Naive thymus-derived CD8-positive, alpha-beta T cell (primary cell): ENCODE data around the gene TEF. TPM values are rescaled to one million over a fixed set of nuclear protein-coding genes. Genes with fewer than 3 reads are reported as not detected.

Experiments
- ATAC-seq, 2 donors: fragments of 150-1000 bp; cut with Tn5 transposase in 1 of 2; sonication (Bioruptor Pico), chemical (Tn5 transposase) in 1 of 2; 1 replicate in 1 of 2; 2 replicates in 1 of 2; pipeline ENCODE4 v1.10.0; 2021; ENCODE audit warnings: mild to moderate bottlenecking in 2 of 2, moderate library complexity in 2 of 2
- POLR2A ChIA-PET: fragments of 350-600 bp; sonication (Branson Sonifier 250); formaldehyde crosslinking; loops from one replicate; lab custom pipeline; 2021; ENCODE audit warnings: antibody characterized with exemption; lab: Charles Lee
- DNase-seq, 10 donors: peaks; one replicate each; pipeline versions ENCODE4 v3.0.0 to v3.0.0-alpha.2; 2020 to 2022
- H3K27ac Mint-ChIP-seq, 10 donors: one replicate each; pipeline ENCODE4 v1.8.0; 2020 to 2022; ENCODE audit warnings: mild to moderate bottlenecking in 10 of 10, mixed read lengths in 10 of 10, moderate library complexity in 4 of 10, inconsistent platforms in 1 of 10
- H3K27me3 Mint-ChIP-seq, 5 donors: one replicate each; pipeline ENCODE4 v1.8.0; 2021 to 2022; ENCODE audit warnings: mixed read lengths in 5 of 5
- H3K36me3 Mint-ChIP-seq, 3 donors: one replicate each; pipeline ENCODE4 v1.8.0; 2020 to 2022; ENCODE audit warnings: mixed read lengths in 3 of 3, mild to moderate bottlenecking in 2 of 3, inconsistent platforms in 1 of 3
- H3K4me1 Mint-ChIP-seq, 4 donors: one replicate each; pipeline ENCODE4 v1.8.0; 2021 to 2022; ENCODE audit warnings: mixed read lengths in 4 of 4
- H3K4me3 Mint-ChIP-seq, 10 donors: one replicate each; pipeline ENCODE4 v1.8.0; 2020 to 2022; ENCODE audit warnings: mild to moderate bottlenecking in 10 of 10, mixed read lengths in 10 of 10, moderate library complexity in 6 of 10, inconsistent platforms in 1 of 10
- H3K9me3 Mint-ChIP-seq, 9 donors: one replicate each; pipeline ENCODE4 v1.8.0; 2020 to 2022; ENCODE audit warnings: mixed read lengths in 9 of 9, mild to moderate bottlenecking in 3 of 9, inconsistent platforms in 1 of 9, moderate library complexity in 1 of 9
- polyA plus RNA-seq, 3 donors: library from polyadenylated mRNA; unstranded; fragments of 300-500 nt; fragmentation: Illumina TruSeq; gene quantifications; one replicate each; pipeline ENCODE4 v1.2.3, GENCODE V29; 2021
- total RNA-seq, 8 experiments: library from RNA in 2 of 8; stranded (reverse) in 2 of 8; gene quantifications; one replicate each; pipeline ENCODE4 v1.2.3 and lab custom pipeline; 2021 to 2026

The TEF gene
- total and polyA plus RNA-seq, 5 experiments from 2014 or later, result 2.0 to 5.9 (median 5.2) TPM

DNA sequence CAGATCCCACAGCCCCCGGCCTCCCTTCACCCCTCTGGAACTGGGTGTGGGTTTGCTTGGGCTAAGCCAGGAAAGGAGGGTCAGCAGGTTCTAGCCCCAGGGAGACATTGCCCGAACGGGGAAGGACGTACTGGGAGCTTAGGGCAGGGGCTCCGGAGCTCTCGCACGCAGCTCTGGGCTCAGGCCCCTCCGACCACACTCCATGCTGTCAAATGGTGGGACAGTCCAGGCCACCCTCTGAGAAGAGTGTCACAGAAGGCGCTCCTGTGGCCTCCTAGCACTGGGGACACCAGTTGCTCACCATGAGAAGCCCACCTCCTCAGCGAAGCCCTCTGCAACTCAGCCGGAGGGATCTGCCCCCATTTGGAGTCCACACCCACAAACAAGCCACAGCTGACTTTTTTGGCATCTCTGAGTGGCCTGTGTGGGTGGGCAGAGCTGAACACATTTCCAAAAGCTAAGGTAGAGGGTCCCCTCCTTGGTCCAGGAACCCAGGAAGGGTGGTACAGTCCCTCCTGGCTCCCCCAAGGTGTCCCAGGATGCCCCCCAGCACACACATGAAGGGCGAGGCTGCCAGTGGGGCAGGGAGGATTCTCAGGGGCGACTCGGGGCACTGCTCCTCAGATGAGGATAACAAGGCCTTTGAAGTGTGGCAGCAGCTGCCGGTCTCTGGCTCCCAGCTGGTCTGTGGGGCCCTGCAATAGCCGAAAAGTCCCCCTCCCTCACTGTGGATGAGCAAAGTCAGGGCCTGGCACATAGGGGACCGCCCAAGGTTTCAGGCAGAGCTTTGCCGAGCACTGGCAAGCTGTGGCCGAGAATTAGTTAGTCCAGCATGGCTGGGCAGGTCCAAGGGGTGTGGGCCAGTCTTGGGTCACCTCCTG lies 13.0 kb upstream of the TEF start:
- DNase-seq (no peak), ATAC-seq (no peak)
- peaks cover 0 to 16% (median 3%) of the 10 kb centered on the region in 5 donors for H3K27me3 Mint-ChIP-seq
- H3K4me3 Mint-ChIP-seq, result no peak overlapping the region
- H3K36me3 Mint-ChIP-seq, result no peaks in the 10 kb centered on the region
- peaks cover 0 to 11% (median 0%) of the 10 kb centered on the region in 4 donors for H3K4me1 Mint-ChIP-seq
- POLR2A ChIA-PET, result interaction anchor here (0.6 kb wide), 1 partner anchor 38 kb away, joined by 3 read pairs; no protein-coding TSS in a partner anchor
- peak overlapping the region in 1 of 10 donors; percentile 49 for H3K27ac Mint-ChIP-seq
- no peaks in the 10 kb centered on the region for H3K9me3 Mint-ChIP-seq

DNA sequence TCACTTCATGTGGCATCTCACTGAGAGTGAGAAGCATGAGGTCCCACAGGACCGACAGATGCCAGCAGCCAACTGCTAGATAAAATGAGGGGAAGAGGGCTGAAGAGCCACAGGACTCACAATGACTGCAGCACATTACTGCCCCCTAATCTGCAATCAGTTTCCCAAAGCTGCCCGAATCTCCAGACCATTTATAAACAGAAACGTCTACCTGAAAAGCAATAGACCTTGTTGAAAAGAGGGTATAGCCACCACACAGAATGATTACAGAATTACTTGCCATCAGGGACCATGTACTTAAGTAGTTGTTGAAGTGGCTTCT lies 12.4 kb upstream of the TEF start:
- Mint-ChIP-seq H3K36me3 (no peaks in the 10 kb centered on the region), H3K9me3 (no peaks in the 10 kb centered on the region), H3K4me1 (peaks cover 0 to 11% (median 0%) of the 10 kb centered on the region in 4 donors), H3K27me3 (peaks cover 0 to 16% (median 3%) of the 10 kb centered on the region in 5 donors), H3K4me3 (no peak overlapping the region), H3K27ac (no peak overlapping the region)
- POLR2A ChIA-PET, result no interaction called here
- no peak for ATAC-seq
- DNase-seq, result no peak

DNA sequence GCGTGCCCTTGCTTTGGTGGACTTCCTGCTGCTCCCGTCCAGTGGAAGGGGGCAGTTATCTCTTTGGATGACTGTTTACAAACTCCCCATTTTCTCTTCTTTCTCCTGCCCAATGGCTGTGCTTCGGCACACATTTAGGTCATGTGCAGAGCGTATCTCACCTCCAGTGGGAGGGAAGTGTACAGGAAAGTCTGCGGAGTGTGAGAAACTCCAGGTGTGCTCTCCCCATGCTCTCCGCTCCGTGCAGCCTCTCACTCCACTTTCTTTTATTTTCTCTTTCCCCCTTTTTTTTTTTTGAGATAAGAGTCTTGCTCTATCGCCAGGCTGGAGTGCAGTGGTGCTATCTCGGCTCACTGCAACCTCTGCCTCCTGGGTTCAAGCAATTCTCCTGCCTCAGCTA lies 11.9 kb upstream of the TEF start:
- H3K4me1 Mint-ChIP-seq, result peaks cover 0 to 14% (median 2%) of the 10 kb centered on the region in 4 donors
- H3K27ac Mint-ChIP-seq, result no peak overlapping the region
- H3K4me3 Mint-ChIP-seq, result no peak overlapping the region
- peaks cover 0 to 16% (median 3%) of the 10 kb centered on the region in 5 donors for H3K27me3 Mint-ChIP-seq
- H3K9me3 Mint-ChIP-seq, result no peaks in the 10 kb centered on the region
- H3K36me3 Mint-ChIP-seq, result no peaks in the 10 kb centered on the region
- POLR2A ChIA-PET, result no interaction called here
- DNase-seq (no peak), ATAC-seq (no peak)

GRCh38 chr22:41377846-41378245 lies 3.9 kb upstream of the TEF start:
- Mint-ChIP-seq H3K27me3 (no peaks in the 10 kb centered on the region), H3K4me1 (peaks cover 2 to 18% (median 13%) of the 10 kb centered on the region in 4 donors), H3K9me3 (no peaks in the 10 kb centered on the region), H3K36me3 (no peaks in the 10 kb centered on the region), H3K27ac (no peak overlapping the region), H3K4me3 (no peak overlapping the region)
- DNase-seq, result no peak
- ATAC-seq, result no peak
- POLR2A ChIA-PET, result interaction anchor here (0.6 to 1.2 kb wide), 2 partner anchors 149 to 249 kb away, joined by 3 read pairs; no protein-coding TSS in a partner anchor

DNA sequence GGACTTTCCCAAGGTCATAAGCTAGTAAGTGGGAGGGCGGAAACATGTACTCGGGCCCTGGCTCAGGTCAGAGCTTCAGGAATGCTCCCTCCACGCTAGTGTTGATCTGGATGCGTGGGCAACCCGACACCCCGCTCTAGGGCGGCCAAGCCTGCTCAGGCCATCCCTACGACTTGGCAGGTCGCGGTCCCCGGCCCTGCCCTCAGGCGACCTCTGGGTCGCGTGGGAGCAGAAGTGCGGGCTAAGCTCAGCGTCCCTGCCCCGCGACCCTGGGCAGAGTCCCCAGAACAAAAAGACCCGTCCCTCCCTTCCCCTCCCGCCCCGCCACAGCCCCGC lies 781 bp upstream of the TEF start:
- Mint-ChIP-seq H3K4me3 (peak overlapping the region in 9 of 10 donors; percentile 39 to 96 (median 93)), H3K36me3 (no peaks in the 10 kb centered on the region), H3K9me3 (no peaks in the 10 kb centered on the region), H3K4me1 (peaks cover 6 to 24% (median 21%) of the 10 kb centered on the region in 4 donors), H3K27ac (peak overlapping the region; percentile 79 to 99 (median 96)), H3K27me3 (no peaks in the 10 kb centered on the region)
- ATAC-seq, result no peak
- no peak for DNase-seq
- POLR2A ChIA-PET, result interaction anchor here (0.6 to 3.9 kb wide), 16 partner anchors 24 to 699 kb away, joined by 3 to 47 read pairs (median 6); partner anchors contain the start of genes ACO2, DESI1, EP300 and PHF5A

GRCh38 chr22:41382098-41382578 lies 396 bp downstream of the TEF start:
- H3K27ac Mint-ChIP-seq, result peak overlapping the region; percentile 48 to 98 (median 92)
- POLR2A ChIA-PET, result interaction anchor here (0.5 to 3.9 kb wide), 14 partner anchors 65 to 698 kb away, joined by 4 to 47 read pairs (median 8); partner anchors contain the start of genes ACO2, DESI1, EP300 and PHF5A

DNA sequence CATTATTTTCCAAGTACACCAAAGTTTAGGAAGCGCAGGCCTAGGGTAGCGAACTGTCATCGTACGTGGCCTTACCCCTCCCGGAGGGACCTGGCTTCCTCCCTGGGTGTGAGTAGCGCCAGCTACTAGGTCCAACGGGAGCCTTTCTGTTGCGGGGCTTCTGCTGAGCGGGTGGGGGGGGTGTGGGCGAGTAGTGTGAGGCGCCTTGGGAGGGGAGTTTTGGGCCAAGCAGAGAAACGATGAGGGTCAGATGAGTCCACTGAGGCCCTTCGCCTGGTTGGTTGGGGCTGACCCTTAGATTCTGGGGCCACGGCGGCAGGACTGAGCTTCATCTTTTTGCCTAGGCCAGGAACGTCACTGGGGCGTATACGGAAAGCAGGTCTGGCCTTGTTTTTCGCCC lies 868 bp downstream of the TEF start:
- peak overlapping the region; percentile 87 to 97 (median 92) for H3K4me3 Mint-ChIP-seq
- POLR2A ChIA-PET, result interaction anchor here (0.5 to 3.9 kb wide), 8 partner anchors 65 to 306 kb away, joined by 3 to 47 read pairs (median 10); partner anchors contain the start of genes ACO2, PHF5A, PMM1 and RANGAP1
- peaks cover 6 to 24% (median 21%) of the 10 kb centered on the region in 4 donors for H3K4me1 Mint-ChIP-seq
- no peaks in the 10 kb centered on the region for H3K27me3 Mint-ChIP-seq
- peak overlapping the region; percentile 48 to 97 (median 92) for H3K27ac Mint-ChIP-seq
- ATAC-seq (no peak), DNase-seq (no peak)
- H3K9me3 Mint-ChIP-seq, result no peaks in the 10 kb centered on the region
- peaks cover 0 to 3% (median 0%) of the 10 kb centered on the region in 3 donors for H3K36me3 Mint-ChIP-seq

More at GRCh38 chr22:41382098-41382578, 396 bp downstream of the TEF start:
- H3K9me3 Mint-ChIP-seq, result no peaks in the 10 kb centered on the region
- peak; percentile 39 to 79 (median 67) for DNase-seq
- no peaks in the 10 kb centered on the region for H3K27me3 Mint-ChIP-seq
- peak overlapping the region; percentile 87 to 97 (median 92) for H3K4me3 Mint-ChIP-seq
- ATAC-seq, result peak; percentile 30 to 31
- peaks cover 6 to 24% (median 21%) of the 10 kb centered on the region in 4 donors for H3K4me1 Mint-ChIP-seq
- H3K36me3 Mint-ChIP-seq, result peaks cover 0 to 3% (median 0%) of the 10 kb centered on the region in 3 donors

DNA sequence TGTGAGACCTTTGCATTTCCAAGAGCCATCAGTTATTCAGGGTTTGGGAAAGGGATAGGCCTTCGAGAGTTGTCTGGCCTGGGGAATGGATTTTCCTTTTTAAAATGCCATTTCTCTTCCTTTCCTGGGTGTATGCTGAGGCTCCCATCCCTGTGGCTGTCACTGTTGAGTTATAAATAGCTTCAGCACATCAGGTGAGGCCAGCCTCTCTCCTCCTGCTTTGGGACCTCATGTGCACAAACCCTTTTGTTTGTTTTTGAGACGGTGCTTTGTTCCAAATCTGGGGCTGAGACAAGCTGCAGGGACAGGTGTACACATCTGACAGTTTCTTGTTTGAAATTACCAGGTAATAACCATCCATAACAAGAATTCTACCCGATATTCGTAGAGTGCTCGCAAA lies 1.3 kb downstream of the TEF start:
- ATAC-seq (no peak), DNase-seq (no peak)
- H3K27me3 Mint-ChIP-seq, result no peaks in the 10 kb centered on the region
- H3K9me3 Mint-ChIP-seq, result no peaks in the 10 kb centered on the region
- peak overlapping the region in 9 of 10 donors; percentile 20 to 94 (median 83) for H3K27ac Mint-ChIP-seq
- H3K4me3 Mint-ChIP-seq, result peak overlapping the region; percentile 87 to 97 (median 92)
- H3K4me1 Mint-ChIP-seq, result peaks cover 6 to 24% (median 21%) of the 10 kb centered on the region in 4 donors
- POLR2A ChIA-PET, result interaction anchor here (0.8 to 3.9 kb wide), 4 partner anchors 82 to 305 kb away, joined by 3 to 47 read pairs (median 17); partner anchors contain the start of genes ACO2, PHF5A, RANGAP1 and SNU13
- peaks cover 0 to 5% (median 0%) of the 10 kb centered on the region in 3 donors for H3K36me3 Mint-ChIP-seq

DNA sequence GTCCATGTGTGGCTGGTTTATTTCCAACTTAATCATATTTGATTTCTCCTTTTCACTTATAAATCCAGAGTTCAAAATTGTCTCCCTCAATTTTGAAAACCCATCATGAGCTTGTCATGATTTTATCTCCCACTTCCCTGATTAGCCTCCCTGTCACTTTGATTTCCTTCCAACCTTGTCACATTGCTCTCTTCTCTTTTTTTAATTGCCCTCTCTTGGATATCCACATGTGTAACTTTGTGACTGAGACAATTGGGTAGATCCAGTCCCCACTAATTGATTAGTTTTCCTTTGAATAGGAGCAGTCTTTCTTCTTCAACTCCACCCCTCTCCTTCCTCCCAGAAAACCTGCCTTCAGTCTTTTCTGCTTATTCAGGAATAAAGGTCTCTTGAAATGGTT lies 2.4 kb downstream of the TEF start:
- DNase-seq (no peak), ATAC-seq (no peak)
- peaks cover 6 to 24% (median 21%) of the 10 kb centered on the region in 4 donors for H3K4me1 Mint-ChIP-seq
- H3K27me3 Mint-ChIP-seq, result no peaks in the 10 kb centered on the region
- no peaks in the 10 kb centered on the region for H3K9me3 Mint-ChIP-seq
- H3K36me3 Mint-ChIP-seq, result peaks cover 0 to 13% (median 0%) of the 10 kb centered on the region in 3 donors
- peak overlapping the region in 3 of 10 donors; percentile 3 to 73 (median 65) for H3K27ac Mint-ChIP-seq
- POLR2A ChIA-PET, result no interaction called here
- H3K4me3 Mint-ChIP-seq, result peak overlapping the region in 8 of 10 donors; percentile 2 to 96 (median 28)

- H3K4me1 Mint-ChIP-seq, result peaks cover 5 to 21% (median 15%) of the 10 kb centered on the region in 4 donors
- POLR2A ChIA-PET, result no interaction called here
- peaks cover 0 to 34% (median 9%) of the 10 kb centered on the region in 3 donors for H3K36me3 Mint-ChIP-seq
- ATAC-seq (no peak), DNase-seq (no peak)
- H3K4me3 Mint-ChIP-seq, result no peak overlapping the region
- H3K27ac Mint-ChIP-seq, result peak overlapping the region in 1 of 10 donors; percentile 60
- no peaks in the 10 kb centered on the region for H3K27me3 Mint-ChIP-seq
- H3K9me3 Mint-ChIP-seq, result no peaks in the 10 kb centered on the region
These were observed 5.6 kb downstream of the TEF start for GRCh38 chr22:41387341-41387740.

- H3K4me3 Mint-ChIP-seq, result no peak overlapping the region
- H3K4me1 Mint-ChIP-seq, result peaks cover 0 to 2% (median under 1%) of the 10 kb centered on the region in 4 donors
- H3K27me3 Mint-ChIP-seq, result no peaks in the 10 kb centered on the region
- POLR2A ChIA-PET, result no interaction called here
- no peak for DNase-seq
- H3K27ac Mint-ChIP-seq, result no peak overlapping the region
- no peaks in the 10 kb centered on the region for H3K9me3 Mint-ChIP-seq
- H3K36me3 Mint-ChIP-seq, result peaks cover 0 to 74% (median 25%) of the 10 kb centered on the region in 3 donors
- no peak for ATAC-seq
These were observed 12.2 kb downstream of the TEF start for GRCh38 chr22:41394012-41394356.

- POLR2A ChIA-PET, result no interaction called here
- H3K4me1 Mint-ChIP-seq, result peaks cover 0 to 2% (median 0%) of the 10 kb centered on the region in 4 donors
- H3K4me3 Mint-ChIP-seq, result no peak overlapping the region
- H3K9me3 Mint-ChIP-seq, result no peaks in the 10 kb centered on the region
- peak overlapping the region in 1 of 10 donors; percentile 31 for H3K27ac Mint-ChIP-seq
- DNase-seq (no peak), ATAC-seq (no peak)
- peaks cover 0 to 59% (median 19%) of the 10 kb centered on the region in 3 donors for H3K36me3 Mint-ChIP-seq
- no peaks in the 10 kb centered on the region for H3K27me3 Mint-ChIP-seq
These were observed 13.9 kb downstream of the TEF start for GRCh38 chr22:41395531-41396240.
